Measurements from ENCODE around the gene NUDT1. TPM values are rescaled to one million over a fixed set of nuclear protein-coding genes. Genes with fewer than 3 reads are reported as not detected.

Gene NUDT1
- total RNA-seq, 2 donors from 2014 or later: 12.2 to 14.2 TPM

- Histone ChIP-seq H3K9me3 (no peaks in the 10 kb centered on the region), H3K36me3 (peaks cover 37% of the 10 kb centered on the region), H3K27me3 (no peaks in the 10 kb centered on the region), H3K4me1 (peaks cover 0 to 5% of the 10 kb centered on the region in 2 donors), H3K4me3 (no peak overlapping the region), H3K27ac (no peak overlapping the region)
- no peak for DNase-seq (ENCODE audit: low spot score)
- no peak for TF ChIP-seq CTCF (IDR thresholded peaks at IDR 0.05)
Measured at GRCh38 chr7:2253525-2254244, 11.7 kb downstream of the NUDT1 start.

- no peak for DNase-seq (ENCODE audit: low spot score)
- no peak overlapping the region for H3K4me3 ChIP-seq
- H3K36me3 ChIP-seq: peaks cover 37% of the 10 kb centered on the region
- TF ChIP-seq CTCF (IDR thresholded peaks at IDR 0.05): no peak
- H3K4me1 ChIP-seq: no peaks in the 10 kb centered on the region
- H3K27me3 ChIP-seq: no peaks in the 10 kb centered on the region
- H3K27ac ChIP-seq: no peak overlapping the region
- no peaks in the 10 kb centered on the region for H3K9me3 ChIP-seq
Measured at GRCh38 chr7:2254429-2255144, 12.6 kb downstream of the NUDT1 start.

- Histone ChIP-seq H3K4me1 (no peaks in the 10 kb centered on the region), H3K9me3 (no peaks in the 10 kb centered on the region), H3K27me3 (no peaks in the 10 kb centered on the region), H3K36me3 (peaks cover 37% of the 10 kb centered on the region), H3K27ac (no peak overlapping the region), H3K4me3 (no peak overlapping the region)
- TF ChIP-seq CTCF (IDR thresholded peaks at IDR 0.05): no peak
- no peak for DNase-seq (ENCODE audit: low spot score)
Measured at GRCh38 chr7:2255145-2256139, 13.4 kb downstream of the NUDT1 start.

- no peak for DNase-seq (ENCODE audit: low spot score)
Measured at GRCh38 chr7:2256306-2257045, 14.4 kb downstream of the NUDT1 start.

More at GRCh38 chr7:2256306-2257045, 14.4 kb downstream of the NUDT1 start:
- Histone ChIP-seq H3K4me3 (no peak overlapping the region), H3K27ac (no peak overlapping the region), H3K4me1 (no peaks in the 10 kb centered on the region), H3K36me3 (peaks cover 37% of the 10 kb centered on the region), H3K9me3 (no peaks in the 10 kb centered on the region), H3K27me3 (no peaks in the 10 kb centered on the region)
- TF ChIP-seq CTCF (IDR thresholded peaks at IDR 0.05): no peak

Data from right atrium auricular region (tissue), 2 donors.